ENCODE results near the gene PLCD1.
"Not testable (repeated sequence)": the region's sequence is repeated elsewhere in the genome, so short reads cannot be mapped to it uniquely, and the experiment has no call there.

PLCD1 gene

GRCh38 chr3:37984051-37984450, 45.4 kb downstream of the PLCD1 start:
- no peak for DNase-seq

DNA sequence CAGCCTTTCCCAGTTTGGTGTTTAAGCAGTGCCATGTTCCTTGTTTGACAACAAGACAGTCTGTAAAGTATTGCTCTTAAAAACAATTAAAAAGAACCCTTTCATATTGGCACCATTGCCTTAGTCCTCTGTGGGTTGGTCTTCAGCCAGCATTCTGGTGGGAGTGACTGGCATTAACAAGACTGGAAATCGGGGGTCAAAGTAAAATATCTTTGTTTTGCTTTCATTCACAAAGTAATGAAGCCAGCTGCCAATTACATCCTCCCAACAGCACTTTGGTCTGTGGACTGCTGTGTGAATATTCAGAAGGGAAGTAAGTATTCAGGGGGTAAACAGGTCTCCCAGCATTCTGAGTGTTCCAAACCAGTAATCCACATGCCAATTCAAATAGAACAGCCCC, 47.1 kb downstream of the PLCD1 start:
- no peak for DNase-seq

GRCh38 chr3:37981348-37981664, 48.1 kb downstream of the PLCD1 start:
- no peak for DNase-seq

DNA sequence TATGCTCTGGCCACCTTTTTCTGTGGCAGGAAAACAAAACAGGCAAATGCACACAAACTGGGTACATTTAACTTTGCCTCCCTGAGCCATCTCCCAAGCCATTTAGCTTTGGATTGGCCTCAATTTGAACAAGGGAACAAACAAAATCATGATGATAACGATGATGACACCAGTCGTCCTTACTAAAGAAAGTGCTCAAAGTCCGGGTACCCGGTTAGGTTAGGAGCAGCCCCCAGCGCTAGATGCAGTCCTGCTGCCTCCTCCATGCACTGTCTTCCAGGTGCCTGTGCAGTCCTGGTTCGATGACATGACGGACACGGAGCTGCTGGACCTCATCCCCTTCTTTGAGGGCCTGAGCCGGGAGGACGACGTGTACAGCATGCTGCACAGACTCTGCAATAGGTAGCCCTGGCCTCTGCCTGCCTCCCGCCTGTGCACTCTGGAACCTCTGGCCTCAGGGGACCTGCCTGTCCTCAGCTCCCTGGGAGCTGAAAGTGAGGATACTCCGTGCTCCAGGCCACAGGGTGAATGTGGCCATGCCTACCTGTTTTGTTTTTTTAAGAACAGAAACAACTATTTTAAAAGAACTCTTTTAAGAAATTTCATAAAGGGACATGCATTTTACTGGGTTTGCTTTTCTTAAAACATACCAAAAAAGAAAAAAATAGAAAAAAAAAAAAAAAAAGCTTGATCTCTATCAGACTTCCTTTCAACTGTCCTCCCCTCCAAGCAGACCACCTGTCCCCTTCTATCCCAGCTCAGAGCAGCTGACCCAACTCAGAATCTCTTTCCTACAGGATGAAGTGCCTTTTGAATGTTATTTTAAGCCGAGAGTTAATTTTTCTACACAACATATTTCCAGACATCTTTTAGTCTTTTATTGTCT, 48.7 kb downstream of the PLCD1 start:
- DNase-seq, result no peak

DNA sequence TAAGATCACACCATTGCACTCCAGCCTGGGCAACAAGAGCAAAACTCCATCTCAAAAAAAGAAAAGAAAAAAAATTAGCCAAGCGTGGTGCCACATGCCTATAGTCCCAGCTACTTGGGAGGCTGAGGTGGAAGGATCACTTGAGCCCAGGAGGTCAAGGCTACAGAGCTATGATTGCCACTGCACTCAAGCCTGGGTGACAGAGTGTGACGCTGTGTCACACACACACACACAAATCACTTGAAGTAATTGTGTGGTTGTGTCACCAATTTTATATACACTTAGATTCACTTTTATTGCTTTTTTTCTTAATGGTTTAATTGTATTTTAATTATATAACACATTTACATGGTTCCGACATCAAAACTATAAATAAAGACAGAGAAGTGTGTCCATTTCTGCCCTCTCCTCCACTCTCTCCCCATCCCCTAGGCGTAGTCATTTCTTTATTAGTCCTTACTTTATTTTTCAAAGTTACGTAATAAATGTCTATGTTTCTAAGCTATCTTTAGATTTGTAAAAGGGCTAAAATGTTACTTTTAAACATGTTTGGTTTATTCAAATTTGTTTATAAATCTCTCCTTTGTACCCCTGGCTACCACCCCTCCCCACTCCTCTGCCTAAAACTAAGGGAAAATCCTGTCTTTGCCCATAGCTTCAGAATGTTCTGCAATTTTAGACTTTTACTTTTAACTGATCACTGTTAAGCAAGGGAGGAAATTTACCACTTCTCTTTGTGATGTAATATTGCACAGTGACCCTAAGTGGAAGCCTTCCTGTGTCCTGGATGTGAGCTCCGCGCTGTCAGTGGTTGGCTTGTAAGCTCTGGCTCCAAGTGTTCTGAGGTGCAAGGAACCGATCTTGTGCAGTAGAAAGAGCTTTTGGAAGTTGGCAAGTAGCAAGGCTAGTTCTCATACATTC, 49.6 kb downstream of the PLCD1 start:
- DNase-seq, result no peak

GRCh38 chr3:37974121-37975083, 55.0 kb downstream of the PLCD1 start:
- peak; percentile 47 for DNase-seq

- no peak for DNase-seq
Measured at GRCh38 chr3:37973246-37974054, 56.0 kb downstream of the PLCD1 start.

GRCh38 chr3:37972056-37972455, 57.4 kb downstream of the PLCD1 start:
- DNase-seq, result not testable (repeated sequence)

- DNase-seq, result no peak
Measured at GRCh38 chr3:37971467-37971866, 58.0 kb downstream of the PLCD1 start.

- no peak for DNase-seq
Measured at GRCh38 chr3:37970802-37971201, 58.6 kb downstream of the PLCD1 start.

DNA sequence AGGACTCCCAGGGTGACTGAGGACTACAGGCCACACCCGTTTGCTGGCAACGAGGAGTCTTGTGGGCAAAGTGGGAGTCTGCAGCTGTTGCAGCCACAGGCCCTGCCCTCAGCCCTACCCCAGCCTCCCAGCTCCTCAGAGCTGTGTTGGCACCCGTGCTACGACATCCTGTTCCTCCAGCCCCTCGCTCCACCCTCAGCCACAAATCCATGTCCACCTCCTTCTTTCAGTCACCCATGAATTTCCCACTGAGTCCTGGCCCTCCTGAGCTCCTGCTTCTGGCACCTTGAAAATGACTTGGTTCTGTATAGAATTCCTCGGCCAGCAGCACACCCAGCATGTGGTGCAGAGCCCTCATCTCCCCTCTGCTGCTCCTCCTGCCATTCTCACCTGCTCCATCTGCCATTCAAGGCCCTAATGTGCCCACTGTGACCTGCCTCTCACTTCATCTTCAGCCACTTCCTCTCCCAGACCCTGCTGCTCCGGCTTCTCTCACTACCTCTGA, 59.8 kb downstream of the PLCD1 start:
- DNase-seq, result no peak

DNA sequence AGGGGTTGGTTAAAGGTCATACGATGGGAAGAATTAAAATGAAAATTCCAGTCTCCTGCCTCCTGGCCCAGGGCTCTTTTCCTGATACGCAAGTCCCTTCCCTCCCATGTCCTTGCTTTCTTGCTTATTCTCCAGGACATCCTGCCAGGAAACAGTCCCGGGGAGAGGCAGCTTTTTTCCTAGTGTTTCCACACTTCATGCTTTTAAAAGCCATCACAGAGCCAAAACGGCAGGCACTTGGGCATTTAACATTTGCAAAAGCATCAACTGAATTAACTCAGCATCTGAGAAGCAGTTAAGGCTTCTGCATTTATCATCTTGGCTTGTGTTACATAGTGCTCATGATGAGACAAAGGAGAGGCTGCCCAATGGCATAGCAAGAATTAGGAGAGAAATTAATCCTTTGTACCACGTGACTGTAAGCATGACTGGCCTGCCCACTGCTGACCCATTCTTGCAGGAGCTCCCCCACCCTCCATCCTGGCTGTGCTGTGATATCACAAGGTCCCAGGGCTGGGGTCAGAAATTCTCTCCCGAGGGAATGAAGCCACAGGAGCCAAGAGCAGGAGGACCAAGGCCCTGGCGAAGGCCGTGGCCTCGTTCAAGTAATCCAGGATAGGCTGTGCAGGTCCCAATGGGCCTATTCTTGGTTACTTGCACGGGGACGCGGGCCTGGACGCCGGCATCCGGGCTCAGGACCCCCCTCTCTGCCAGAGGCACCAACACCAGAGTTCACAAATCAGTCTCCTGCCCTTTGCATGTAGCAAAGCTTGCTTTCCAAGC, 60.4 kb downstream of the PLCD1 start:
- no peak for DNase-seq

DNA sequence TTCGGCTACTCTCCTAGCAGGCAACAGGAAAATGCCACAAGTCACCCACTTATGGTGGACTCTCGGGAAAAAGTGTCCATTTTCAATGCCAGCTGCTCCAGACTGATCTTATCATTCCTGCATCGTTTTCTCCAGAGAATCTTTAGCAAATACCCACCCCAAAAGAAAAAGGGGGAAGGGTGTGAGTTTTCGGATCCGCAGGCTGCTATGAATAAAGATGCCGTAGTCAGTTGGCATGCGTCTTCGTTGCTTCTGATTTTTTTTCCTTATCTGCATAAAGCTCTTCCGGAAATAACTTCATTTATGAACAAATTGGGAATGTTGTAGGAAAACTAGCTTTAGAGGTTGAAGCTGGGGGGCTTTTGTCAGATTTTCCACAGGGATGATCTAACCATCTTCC, 61.2 kb downstream of the PLCD1 start:
- DNase-seq, result no peak

DNA sequence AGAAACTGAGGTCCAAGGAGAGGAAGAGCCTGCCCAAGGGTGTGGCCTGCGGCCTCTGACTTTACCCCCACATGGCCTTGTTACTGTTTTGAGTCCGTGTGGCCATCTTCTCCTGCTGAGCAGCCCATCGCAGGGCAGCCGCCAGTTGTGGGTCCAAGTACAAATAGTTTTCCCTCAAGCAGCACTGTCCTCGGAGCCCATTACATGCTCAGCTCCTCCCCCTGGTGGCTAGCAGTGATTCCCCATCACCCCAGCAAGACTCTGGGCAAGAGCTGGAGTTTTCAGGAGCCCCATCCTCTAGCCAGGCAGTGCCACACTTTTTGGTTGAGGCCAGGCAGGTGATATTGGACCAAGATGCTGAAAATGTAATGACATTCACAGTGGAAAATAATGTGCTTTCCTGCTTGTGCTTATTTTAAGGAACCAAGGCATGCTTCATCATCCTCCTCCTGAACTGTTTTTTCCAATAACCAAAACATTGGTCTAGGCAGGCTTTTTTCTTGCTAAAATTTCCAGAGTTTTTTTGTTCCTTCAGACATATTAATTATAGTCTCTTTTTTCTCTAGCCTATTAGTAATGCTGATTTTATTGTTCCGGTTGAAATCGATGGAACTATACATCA, 62.1 kb downstream of the PLCD1 start:
- DNase-seq, result peak; percentile 39

DNA sequence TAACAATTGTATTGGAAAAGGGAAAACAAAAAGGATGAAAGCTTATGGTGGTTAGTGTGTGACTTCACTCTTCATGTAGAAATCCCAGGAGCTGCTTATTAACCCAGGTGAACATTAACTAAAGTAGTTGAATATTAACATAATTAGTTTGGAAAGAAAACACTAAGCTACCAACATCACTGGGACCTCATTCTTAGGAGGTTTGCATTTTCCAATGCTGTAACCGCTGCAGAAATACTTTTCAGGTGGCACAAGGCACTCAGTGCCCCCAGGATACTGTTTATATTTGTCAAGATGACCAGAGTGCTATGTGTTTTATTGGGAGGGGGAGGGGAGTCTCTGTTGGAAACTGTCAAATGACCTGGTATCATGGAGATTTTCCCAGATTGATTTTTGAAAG, 64.7 kb downstream of the PLCD1 start:
- DNase-seq, result no peak

GRCh38 chr3:37964146-37964545, 65.3 kb downstream of the PLCD1 start:
- no peak for DNase-seq

DNA sequence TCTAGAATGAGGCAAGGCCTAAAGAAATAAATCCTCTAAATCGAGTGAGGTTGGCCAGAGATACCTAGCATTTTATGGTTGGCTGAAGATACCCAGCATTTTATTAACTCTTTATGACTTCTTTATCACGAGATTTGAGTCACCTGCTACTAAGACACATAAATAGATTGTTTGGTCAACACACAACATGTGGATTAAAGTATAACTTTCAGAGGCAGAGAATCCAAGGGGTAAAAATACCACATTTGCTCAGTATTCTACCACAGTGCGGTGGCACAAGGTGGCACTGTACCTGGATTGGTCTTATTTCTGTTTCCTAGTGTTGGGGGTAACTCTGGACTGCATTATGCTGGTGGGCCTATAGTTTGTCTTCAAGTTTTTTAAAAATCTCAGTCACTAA, 65.8 kb downstream of the PLCD1 start:
- no peak for DNase-seq

GRCh38 chr3:37963016-37963415, 66.4 kb downstream of the PLCD1 start:
- no peak for DNase-seq

DNA sequence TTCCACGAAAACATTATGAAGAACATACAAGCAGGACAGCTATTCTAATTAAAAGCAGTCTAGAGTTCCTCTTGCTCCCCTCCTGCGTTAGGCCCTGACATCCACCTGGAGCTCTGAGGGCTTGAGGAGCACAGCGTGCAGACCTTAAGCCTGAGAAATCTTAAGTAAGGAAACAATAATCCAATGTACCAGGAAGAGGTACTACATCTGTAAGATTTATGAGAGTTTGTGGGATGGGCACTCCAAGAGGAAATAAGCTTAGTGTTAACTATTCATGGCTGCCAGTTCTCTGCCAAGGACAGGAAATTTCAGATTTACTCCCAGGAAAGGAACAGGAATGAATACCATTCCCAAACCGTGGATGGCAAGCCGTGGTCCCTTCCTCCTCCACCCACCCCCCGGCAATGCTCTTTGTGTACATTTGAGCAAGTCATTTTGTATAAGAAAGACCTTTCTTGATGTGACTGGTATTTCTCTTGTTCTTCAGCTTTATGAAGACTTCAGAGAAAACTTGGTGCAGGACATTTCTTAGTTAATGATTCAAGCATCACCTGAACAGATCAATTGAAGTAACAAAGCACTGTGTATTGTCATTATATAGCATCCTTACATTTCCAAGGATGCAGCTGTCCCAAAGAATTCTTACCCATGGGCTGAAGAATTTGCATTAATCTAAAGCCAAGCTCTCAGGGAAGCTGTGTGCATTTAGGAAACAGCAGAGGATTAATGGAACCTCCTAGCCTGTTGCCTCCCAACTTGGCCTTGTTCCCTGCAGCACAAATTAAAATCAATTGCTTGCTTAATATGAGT, 67.6 kb downstream of the PLCD1 start:
- DNase-seq, result no peak

DNA sequence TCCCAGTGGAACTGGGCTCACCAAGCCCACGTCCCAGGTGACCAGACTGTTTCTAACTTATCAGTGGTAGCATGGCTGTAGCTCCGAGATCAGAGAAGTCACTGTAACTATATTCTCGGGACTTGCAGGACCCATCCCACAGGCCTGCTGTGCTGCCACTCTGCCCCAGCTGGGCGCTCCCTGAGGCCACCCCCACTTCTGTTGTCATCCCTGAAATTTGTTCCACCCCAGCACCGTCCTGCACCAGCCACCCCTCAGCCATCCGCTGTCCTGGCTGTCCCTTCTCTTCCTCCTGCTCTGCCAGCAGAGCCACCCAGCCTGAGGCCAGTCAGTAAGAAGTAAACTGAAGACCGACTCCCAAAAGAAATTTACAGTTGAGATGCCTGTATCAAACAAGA, 71.9 kb downstream of the PLCD1 start:
- no peak for DNase-seq
